ENCODE data around the gene ABRAXAS1. TPM values are rescaled to one million over a fixed set of nuclear protein-coding genes. Genes with fewer than 3 reads are reported as not detected.
"Not testable (repeated sequence)": the region's sequence is repeated elsewhere in the genome, so short reads cannot be mapped to it uniquely, and the experiment has no call there.

Gene ABRAXAS1
- total RNA-seq, 1 donor from 2014 or later = 18.8 TPM

DNA sequence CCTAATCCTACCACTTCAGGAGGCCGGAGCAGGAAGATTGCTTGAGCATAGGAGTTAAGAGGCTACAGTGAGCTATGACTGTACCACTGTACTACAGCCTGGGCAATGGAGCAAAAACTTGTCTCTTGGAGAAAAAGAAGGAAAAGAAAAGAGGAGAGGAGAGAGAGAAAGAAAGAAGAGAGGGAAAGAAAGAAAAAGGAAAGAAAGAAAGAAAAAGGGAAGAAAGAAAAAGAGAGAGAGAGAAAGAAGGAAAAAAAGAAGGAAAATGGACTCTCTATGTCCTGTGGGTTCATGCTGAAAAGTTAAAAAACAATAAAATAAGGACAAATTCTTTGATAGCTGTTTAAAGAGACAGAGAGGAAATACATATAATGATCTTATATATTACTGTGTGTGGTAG is 13.3 kb upstream of the ABRAXAS1 start:
- no peak overlapping the region for H3K9ac ChIP-seq (ENCODE audit: low read depth in 1 of 3, low read length in 3 of 3)
- H3K9me3 ChIP-seq (ENCODE audit: control insufficient read depth in 3 of 3, low read length in 3 of 3) = no peaks in the 10 kb centered on the region
- H3K36me3 ChIP-seq (ENCODE audit: control insufficient read depth in 3 of 3, insufficient read depth in 3 of 3, low read length in 3 of 3) = no peaks in the 10 kb centered on the region
- H3K27me3 ChIP-seq (ENCODE audit: control insufficient read depth in 3 of 3, insufficient read depth in 3 of 3, low read length in 3 of 3) = no peaks in the 10 kb centered on the region
- no peaks in the 10 kb centered on the region for H3K4me1 ChIP-seq (ENCODE audit: control insufficient read depth in 3 of 3, insufficient read depth in 3 of 3, low read length in 3 of 3)
- H3K4me3 ChIP-seq (ENCODE audit: low read length in 3 of 3) = no peak overlapping the region
- H3K27ac ChIP-seq (ENCODE audit: low read depth, low read length) = no peak overlapping the region

- not testable (repeated sequence) for H3K36me3 ChIP-seq (ENCODE audit: control insufficient read depth in 3 of 3, insufficient read depth in 3 of 3, low read length in 3 of 3); H3K27ac ChIP-seq (ENCODE audit: low read depth, low read length); H3K4me1 ChIP-seq (ENCODE audit: control insufficient read depth in 3 of 3, insufficient read depth in 3 of 3, low read length in 3 of 3); H3K4me3 ChIP-seq (ENCODE audit: low read length in 3 of 3); H3K9ac ChIP-seq (ENCODE audit: low read depth in 1 of 3, low read length in 3 of 3); H3K27me3 ChIP-seq (ENCODE audit: control insufficient read depth in 3 of 3, insufficient read depth in 3 of 3, low read length in 3 of 3); H3K9me3 ChIP-seq (ENCODE audit: control insufficient read depth in 3 of 3, low read length in 3 of 3)
Observed at GRCh38 chr4:83496085-83496917, 11.4 kb upstream of the ABRAXAS1 start.

DNA sequence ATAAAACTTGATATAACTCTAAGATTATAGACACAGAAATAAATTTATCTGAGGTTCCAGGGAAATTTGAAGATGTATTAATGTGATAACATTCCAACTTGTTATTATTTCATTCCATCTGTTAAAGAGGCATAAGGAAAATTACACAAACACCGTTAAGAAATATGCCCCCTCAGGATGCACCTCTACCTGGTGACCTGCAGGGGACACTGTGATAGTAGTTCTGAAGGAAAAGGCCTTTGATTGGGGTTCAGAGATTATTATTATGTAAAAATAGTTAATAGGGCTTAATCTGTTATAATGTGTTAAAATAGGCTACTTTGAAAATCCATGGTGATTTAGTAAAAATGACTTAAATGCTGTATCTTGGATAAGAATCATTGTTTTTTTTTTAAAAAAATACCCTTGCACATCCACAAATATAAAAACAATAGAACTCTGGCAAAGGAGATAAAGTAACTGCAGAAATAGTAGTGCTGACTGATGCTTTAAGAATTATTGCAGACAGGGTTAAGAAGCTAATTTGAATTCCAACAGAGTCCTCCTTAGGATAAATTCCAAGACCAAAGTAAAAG is 6.1 kb upstream of the ABRAXAS1 start:
- no peaks in the 10 kb centered on the region for H3K4me1 ChIP-seq (ENCODE audit: control insufficient read depth in 3 of 3, insufficient read depth in 3 of 3, low read length in 3 of 3)
- H3K9me3 ChIP-seq (ENCODE audit: control insufficient read depth in 3 of 3, low read length in 3 of 3) = no peaks in the 10 kb centered on the region
- no peaks in the 10 kb centered on the region for H3K36me3 ChIP-seq (ENCODE audit: control insufficient read depth in 3 of 3, insufficient read depth in 3 of 3, low read length in 3 of 3)
- H3K9ac ChIP-seq (ENCODE audit: low read depth in 1 of 3, low read length in 3 of 3) = no peak overlapping the region
- no peak overlapping the region for H3K27ac ChIP-seq (ENCODE audit: low read depth, low read length)
- no peak overlapping the region for H3K4me3 ChIP-seq (ENCODE audit: low read length in 3 of 3)
- H3K27me3 ChIP-seq (ENCODE audit: control insufficient read depth in 3 of 3, insufficient read depth in 3 of 3, low read length in 3 of 3) = no peaks in the 10 kb centered on the region

- Histone ChIP-seq H3K27me3 (ENCODE audit: control insufficient read depth in 3 of 3, insufficient read depth in 3 of 3, low read length in 3 of 3) (no peaks in the 10 kb centered on the region), H3K4me3 (ENCODE audit: low read length in 3 of 3) (no peak overlapping the region), H3K36me3 (ENCODE audit: control insufficient read depth in 3 of 3, insufficient read depth in 3 of 3, low read length in 3 of 3) (no peaks in the 10 kb centered on the region), H3K4me1 (ENCODE audit: control insufficient read depth in 3 of 3, insufficient read depth in 3 of 3, low read length in 3 of 3) (peaks cover 5 to 6% (median 6%) of the 10 kb centered on the region in 3 donors), H3K27ac (ENCODE audit: low read depth, low read length) (no peak overlapping the region), H3K9ac (ENCODE audit: low read depth in 1 of 3, low read length in 3 of 3) (no peak overlapping the region), H3K9me3 (ENCODE audit: control insufficient read depth in 3 of 3, low read length in 3 of 3) (no peaks in the 10 kb centered on the region)
Observed at GRCh38 chr4:83489711-83490326, 4.9 kb upstream of the ABRAXAS1 start.

DNA sequence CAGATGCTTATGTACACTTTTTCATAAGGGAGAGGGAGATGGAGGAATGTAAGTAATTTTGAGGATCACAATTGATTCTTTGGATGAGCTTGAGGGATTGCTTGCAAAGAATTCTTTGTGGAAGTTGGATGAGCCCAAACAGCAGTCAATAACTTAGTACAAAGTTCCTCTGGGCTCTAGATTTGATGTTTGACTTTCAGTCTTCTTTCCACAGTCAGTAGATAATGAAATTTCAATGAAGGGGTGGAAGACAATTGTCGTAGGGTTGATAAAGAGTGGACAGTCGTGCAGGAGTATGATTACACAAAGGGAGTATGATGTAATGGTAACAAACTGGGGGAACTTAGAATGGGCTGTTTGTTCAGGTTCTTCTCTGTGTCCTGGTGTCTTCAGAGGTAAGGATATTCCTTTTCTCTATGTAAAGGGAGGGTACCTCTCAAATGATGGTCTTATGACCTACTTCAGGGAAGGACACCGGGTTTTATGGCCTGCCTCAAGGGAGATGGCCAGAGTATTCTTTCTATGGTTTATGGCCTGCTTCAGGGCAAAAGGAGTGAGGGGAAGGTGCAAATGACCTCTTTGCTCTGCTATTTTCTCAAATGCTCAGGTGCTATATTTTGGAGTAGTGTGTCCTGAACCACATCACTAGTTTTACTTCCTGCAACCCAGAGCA is 1.7 kb upstream of the ABRAXAS1 start:
- Histone ChIP-seq H3K9me3 (ENCODE audit: control insufficient read depth in 3 of 3, low read length in 3 of 3) (no peaks in the 10 kb centered on the region), H3K27me3 (ENCODE audit: control insufficient read depth in 3 of 3, insufficient read depth in 3 of 3, low read length in 3 of 3) (no peaks in the 10 kb centered on the region), H3K27ac (ENCODE audit: low read depth, low read length) (no peak overlapping the region), H3K4me1 (ENCODE audit: control insufficient read depth in 3 of 3, insufficient read depth in 3 of 3, low read length in 3 of 3) (peaks cover 5 to 14% (median 6%) of the 10 kb centered on the region in 3 donors), H3K4me3 (ENCODE audit: low read length in 3 of 3) (no peak overlapping the region), H3K36me3 (ENCODE audit: control insufficient read depth in 3 of 3, insufficient read depth in 3 of 3, low read length in 3 of 3) (peaks cover 0 to 5% (median 0%) of the 10 kb centered on the region in 3 donors), H3K9ac (ENCODE audit: low read depth in 1 of 3, low read length in 3 of 3) (no peak overlapping the region)

DNA sequence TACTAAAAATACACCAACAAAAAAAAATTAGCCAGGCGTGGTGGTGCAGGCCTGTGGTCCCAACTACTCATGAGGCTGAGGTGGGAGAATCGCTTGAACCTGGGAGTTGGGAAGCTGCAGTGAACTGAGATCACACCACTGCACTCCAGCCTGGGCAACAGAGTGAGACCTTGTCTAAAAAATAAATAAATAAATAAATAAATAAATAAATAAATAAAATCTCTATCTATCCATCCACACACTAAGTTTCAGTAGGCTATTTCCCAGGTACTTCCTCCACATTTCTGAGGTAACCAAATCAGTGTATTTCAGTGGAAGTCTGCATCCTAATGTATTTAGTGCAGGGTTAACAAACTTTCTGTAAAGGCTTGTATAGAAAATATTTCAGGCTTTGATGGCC is 10.9 kb downstream of the ABRAXAS1 start:
- Histone ChIP-seq H3K27me3 (ENCODE audit: control insufficient read depth in 3 of 3, insufficient read depth in 3 of 3, low read length in 3 of 3) (no peaks in the 10 kb centered on the region), H3K4me3 (ENCODE audit: low read length in 3 of 3) (no peak overlapping the region), H3K27ac (ENCODE audit: low read depth, low read length) (no peak overlapping the region), H3K4me1 (ENCODE audit: control insufficient read depth in 3 of 3, insufficient read depth in 3 of 3, low read length in 3 of 3) (no peaks in the 10 kb centered on the region), H3K9ac (ENCODE audit: low read depth in 1 of 3, low read length in 3 of 3) (no peak overlapping the region), H3K36me3 (ENCODE audit: control insufficient read depth in 3 of 3, insufficient read depth in 3 of 3, low read length in 3 of 3) (peaks cover 11 to 17% (median 12%) of the 10 kb centered on the region in 3 donors), H3K9me3 (ENCODE audit: control insufficient read depth in 3 of 3, low read length in 3 of 3) (no peaks in the 10 kb centered on the region)

- peaks cover 11 to 15% (median 14%) of the 10 kb centered on the region in 3 donors for H3K36me3 ChIP-seq (ENCODE audit: control insufficient read depth in 3 of 3, insufficient read depth in 3 of 3, low read length in 3 of 3)
- H3K27me3 ChIP-seq (ENCODE audit: control insufficient read depth in 3 of 3, insufficient read depth in 3 of 3, low read length in 3 of 3) = no peaks in the 10 kb centered on the region
- no peaks in the 10 kb centered on the region for H3K4me1 ChIP-seq (ENCODE audit: control insufficient read depth in 3 of 3, insufficient read depth in 3 of 3, low read length in 3 of 3)
- no peak overlapping the region for H3K27ac ChIP-seq (ENCODE audit: low read depth, low read length)
- H3K4me3 ChIP-seq (ENCODE audit: low read length in 3 of 3) = no peak overlapping the region
- H3K9me3 ChIP-seq (ENCODE audit: control insufficient read depth in 3 of 3, low read length in 3 of 3) = no peaks in the 10 kb centered on the region
- H3K9ac ChIP-seq (ENCODE audit: low read depth in 1 of 3, low read length in 3 of 3) = no peak overlapping the region
Observed at GRCh38 chr4:83473423-83473822, 11.5 kb downstream of the ABRAXAS1 start.

DNA sequence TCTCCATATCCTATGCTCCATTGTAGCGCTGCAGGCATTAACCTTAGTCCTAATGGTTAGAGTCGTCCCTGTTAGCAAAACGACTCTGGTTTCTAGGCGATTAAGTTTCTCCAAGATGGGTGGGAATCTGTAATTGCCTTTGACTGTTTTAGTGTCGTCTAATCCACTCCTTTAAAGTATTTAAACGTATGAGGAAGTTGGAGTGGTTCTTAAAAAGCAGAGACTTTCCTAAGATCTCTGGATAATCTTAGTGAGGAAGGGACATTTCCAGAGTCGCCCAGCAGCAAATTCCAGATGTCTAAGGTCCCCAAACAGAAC is 28.8 kb downstream of the ABRAXAS1 start:
- H3K27me3 ChIP-seq (ENCODE audit: control insufficient read depth in 3 of 3, insufficient read depth in 3 of 3, low read length in 3 of 3) = no peaks in the 10 kb centered on the region
- H3K4me1 ChIP-seq (ENCODE audit: control insufficient read depth in 3 of 3, insufficient read depth in 3 of 3, low read length in 3 of 3) = peaks cover 8 to 21% (median 10%) of the 10 kb centered on the region in 3 donors
- H3K9me3 ChIP-seq (ENCODE audit: control insufficient read depth in 3 of 3, low read length in 3 of 3) = no peaks in the 10 kb centered on the region
- peaks cover 2 to 29% (median 27%) of the 10 kb centered on the region in 3 donors for H3K36me3 ChIP-seq (ENCODE audit: control insufficient read depth in 3 of 3, insufficient read depth in 3 of 3, low read length in 3 of 3)
- H3K9ac ChIP-seq (ENCODE audit: low read depth in 1 of 3, low read length in 3 of 3) = peak overlapping the region; percentile 96 to 100 (median 99)
- H3K27ac ChIP-seq (ENCODE audit: low read depth, low read length) = peak overlapping the region; percentile 99
- peak overlapping the region; percentile 95 to 100 (median 98) for H3K4me3 ChIP-seq (ENCODE audit: low read length in 3 of 3)

- Histone ChIP-seq H3K27me3 (ENCODE audit: control insufficient read depth in 3 of 3, insufficient read depth in 3 of 3, low read length in 3 of 3) (no peaks in the 10 kb centered on the region), H3K9me3 (ENCODE audit: control insufficient read depth in 3 of 3, low read length in 3 of 3) (no peaks in the 10 kb centered on the region), H3K36me3 (ENCODE audit: control insufficient read depth in 3 of 3, insufficient read depth in 3 of 3, low read length in 3 of 3) (peaks cover 2 to 26% (median 26%) of the 10 kb centered on the region in 3 donors), H3K9ac (ENCODE audit: low read depth in 1 of 3, low read length in 3 of 3) (peak within 1 kb of the TSS; percentile 96 to 100 (median 99)), H3K4me1 (ENCODE audit: control insufficient read depth in 3 of 3, insufficient read depth in 3 of 3, low read length in 3 of 3) (peaks cover 8 to 21% (median 10%) of the 10 kb centered on the region in 3 donors), H3K4me3 (ENCODE audit: low read length in 3 of 3) (peak within 1 kb of the TSS; percentile 95 to 100 (median 98)), H3K27ac (ENCODE audit: low read depth, low read length) (peak within 1 kb of the TSS; percentile 99)
Observed at GRCh38 chr4:83455281-83456183, 29.4 kb downstream of the ABRAXAS1 start, which contains the start of the genes HELQ and MRPS18C. TSS of gene HELQ (minus strand) at chr4:83455823. CDS start at chr4:83455693, 130 bp downstream. TSS of gene MRPS18C (plus strand) at chr4:83456058. CDS start at chr4:83456078, 20 bp downstream.

All from skeletal muscle tissue (tissue), 4 donors.